Middle frontal gyrus (tissue), 1 donor: ENCODE results near the gene ANKRD45.
"Not testable (repeated sequence)": the region's sequence is repeated elsewhere in the genome, so short reads cannot be mapped to it uniquely, and the experiment has no call there.

Source experiments
- DNase-seq: peaks from one replicate; pipeline ENCODE4 v3.0.0-alpha.2; 2015; ENCODE audit warnings: low spot score; ENCODE audit errors: extremely low spot score

The ANKRD45 gene, protein sequence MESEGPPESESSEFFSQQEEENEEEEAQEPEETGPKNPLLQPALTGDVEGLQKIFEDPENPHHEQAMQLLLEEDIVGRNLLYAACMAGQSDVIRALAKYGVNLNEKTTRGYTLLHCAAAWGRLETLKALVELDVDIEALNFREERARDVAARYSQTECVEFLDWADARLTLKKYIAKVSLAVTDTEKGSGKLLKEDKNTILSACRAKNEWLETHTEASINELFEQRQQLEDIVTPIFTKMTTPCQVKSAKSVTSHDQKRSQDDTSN

DNA sequence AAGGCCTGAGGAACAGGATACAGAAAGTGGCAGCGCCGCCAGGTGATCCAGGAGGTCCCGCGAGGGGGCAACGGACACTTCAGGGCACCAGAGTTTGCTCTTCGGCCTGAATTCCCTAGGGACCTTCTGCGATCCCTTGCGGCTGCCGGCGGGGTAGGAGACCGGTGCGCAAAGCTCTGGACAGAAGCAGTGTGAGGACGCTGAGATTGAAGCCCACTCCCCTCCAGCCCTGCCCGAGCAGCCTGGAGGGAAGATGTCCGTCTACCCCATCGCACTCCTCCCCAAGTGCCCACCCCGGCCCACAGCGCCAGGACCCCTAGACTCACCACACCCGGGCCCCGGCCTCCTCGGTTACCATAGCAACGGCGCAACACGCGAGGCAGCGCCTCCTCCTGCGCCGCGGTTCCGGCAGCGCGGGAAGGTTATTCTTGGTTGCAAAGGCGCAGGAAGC lies at the start of gene ANKRD45:
Gene ANKRD45 (minus strand): TSS at position 361 of the 451 bp plus-strand sequence. CDS start 10,433 bp downstream, outside the sequence.
- DNase-seq: no peak

DNA sequence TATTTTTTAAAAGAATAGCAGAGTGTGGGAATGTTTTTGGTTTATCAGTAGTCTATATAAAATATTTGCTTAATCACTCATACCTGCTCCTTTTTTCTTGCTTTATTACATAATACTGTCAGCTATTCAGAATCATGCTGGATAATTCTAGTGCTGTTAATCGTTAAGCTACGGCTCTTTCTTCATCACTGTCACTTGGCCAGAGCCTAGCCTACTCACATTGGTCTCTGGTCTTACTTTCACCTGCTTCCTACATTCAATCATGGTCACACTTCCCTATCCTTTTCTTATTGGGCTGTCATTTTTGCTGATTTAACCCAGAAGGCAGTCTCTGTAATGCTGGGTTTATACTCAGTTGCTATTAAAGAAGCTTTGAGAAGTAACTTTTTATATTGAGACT lies 47.6 kb upstream of the ANKRD45 start:
- DNase-seq: no peak

DNA sequence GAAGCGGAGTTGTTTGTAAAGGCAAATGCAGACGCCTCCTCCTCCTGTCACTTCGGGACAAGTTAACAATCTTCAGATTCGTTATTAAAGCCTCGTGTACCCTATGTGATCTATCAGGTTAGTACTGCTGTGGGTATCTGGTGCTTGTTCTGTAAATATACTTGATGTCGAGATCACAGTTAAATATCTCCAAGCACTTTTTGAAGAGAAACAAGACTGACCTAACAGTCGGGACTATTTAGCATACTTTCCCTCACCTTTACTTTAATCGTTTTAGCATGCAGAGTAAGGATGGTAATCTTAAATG lies 45.8 kb upstream of the ANKRD45 start:
- no peak for DNase-seq

- peak; percentile 78 for DNase-seq
Measured at GRCh38 chr1:173714759-173715537, 45.3 kb upstream of the ANKRD45 start, which contains the start of gene KLHL20. KLHL20 (plus strand) TSS chr1:173714981; CDS start chr1:173716044, 1,063 bp downstream.

- no peak for DNase-seq
Measured at GRCh38 chr1:173714441-173714758, 44.7 kb upstream of the ANKRD45 start.

DNA sequence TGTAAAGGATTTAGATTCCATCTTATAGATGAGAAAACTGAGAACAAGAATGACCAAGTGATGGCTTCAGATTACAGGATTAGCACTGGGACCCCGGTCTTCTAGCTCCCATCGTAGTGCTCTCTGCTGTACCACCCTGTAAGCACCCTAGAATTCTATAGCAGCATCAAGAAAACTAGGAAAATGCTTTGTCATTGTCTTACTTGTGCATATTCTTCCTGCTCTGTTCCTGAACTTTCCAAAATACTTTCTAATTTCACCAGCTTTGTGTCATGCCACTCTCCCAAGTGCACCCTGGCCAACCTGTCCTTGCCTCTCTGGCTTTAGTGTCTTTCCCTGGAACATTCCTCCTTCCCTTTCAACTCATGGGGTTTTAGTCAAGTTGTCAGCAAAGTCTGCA lies 39.1 kb upstream of the ANKRD45 start:
- no peak for DNase-seq

DNA sequence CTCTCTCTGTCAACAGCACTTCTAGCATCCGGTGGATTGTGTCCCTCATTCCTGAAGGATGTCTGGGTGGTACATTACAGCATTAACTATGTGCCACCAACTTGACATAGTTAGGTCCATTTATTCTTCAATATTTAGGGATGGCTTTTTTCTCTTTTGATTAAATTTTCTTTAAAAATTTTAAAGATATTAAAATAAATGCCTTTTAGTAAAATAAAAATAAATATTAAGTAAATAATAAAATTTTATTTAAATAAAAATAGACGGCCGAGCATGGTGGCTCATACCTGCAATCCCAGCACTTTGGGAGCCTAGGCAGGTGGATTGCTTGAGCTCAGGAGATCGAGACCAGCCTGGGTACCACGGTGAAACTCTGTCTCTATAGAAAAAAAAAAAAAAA lies 35.5 kb upstream of the ANKRD45 start:
- DNase-seq: no peak

DNA sequence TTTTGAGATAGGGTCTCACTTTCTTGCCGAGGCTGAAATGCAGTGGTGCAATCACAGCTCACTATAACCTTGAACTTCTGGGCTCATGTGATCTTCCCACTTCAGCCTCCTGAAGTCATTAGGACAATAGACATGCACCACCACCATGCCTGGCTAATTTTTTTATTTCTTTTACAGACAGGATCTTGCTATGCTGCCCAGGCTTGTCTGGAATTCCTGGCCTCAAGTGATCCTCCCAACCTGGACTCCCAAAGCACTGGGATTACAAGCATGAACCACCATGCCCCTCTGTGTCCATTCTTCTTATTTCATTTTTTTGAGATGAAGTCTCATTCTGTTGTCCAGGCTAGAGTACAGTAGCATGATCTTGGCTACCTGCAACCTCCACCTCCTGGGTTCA lies 33.1 kb upstream of the ANKRD45 start:
- DNase-seq: no peak

DNA sequence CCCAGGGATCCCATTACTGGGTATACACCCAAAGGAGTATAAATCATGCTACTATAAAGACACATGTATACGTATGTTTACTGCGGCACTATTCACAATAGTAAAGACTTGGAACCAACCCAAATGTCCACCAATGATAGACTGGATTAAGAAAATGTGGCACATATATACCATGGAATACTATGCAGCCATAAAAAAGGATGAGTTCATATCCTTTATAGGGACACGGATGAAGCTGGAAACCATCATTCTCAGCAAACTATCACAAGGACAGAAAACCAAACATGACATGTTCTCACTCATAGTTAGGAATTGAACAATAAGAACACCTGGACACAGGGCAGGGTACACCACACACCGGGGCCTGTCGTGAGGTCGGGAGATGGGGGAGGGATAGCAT lies 31.6 kb upstream of the ANKRD45 start:
- not testable (repeated sequence) for DNase-seq

DNA sequence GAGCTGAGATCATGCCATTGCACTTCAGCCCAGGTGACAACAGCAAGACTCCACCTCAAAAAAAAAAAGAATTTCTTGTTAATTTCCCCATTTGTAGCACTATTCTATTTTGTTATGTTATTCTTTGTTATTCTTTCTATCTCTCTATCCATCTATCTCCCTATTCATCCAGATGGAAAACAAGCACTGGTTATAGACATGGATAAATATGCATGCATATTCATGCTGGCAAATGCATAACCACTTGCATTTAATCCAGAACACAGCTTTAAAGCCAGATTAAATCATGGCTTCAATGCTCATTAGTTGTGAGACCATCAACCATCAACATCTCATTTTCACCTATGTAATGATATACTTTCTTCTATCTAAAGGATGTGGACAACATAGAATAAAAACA lies 23.6 kb upstream of the ANKRD45 start:
- no peak for DNase-seq

DNA sequence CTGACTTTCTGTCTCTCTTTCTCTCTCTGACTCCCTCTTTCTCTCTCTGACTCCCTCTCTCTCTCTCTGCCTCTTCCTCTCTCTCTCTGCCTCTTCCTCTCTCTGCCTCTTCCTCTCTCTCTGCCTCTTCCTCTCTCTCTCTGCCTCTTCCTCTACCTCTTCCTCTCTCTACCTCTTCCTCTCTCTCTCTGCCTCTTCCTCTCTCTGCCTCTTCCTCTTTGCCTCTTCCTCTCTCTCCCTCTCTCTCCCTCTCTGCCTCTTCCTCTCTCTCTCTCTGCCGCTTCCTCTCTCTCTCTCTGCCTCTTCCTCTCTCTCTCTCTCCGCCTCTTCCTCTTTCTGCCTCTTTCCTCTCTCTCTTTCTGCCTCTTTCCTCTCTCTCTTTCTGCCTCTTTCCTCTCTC lies 18.6 kb upstream of the ANKRD45 start:
- DNase-seq: no peak

DNA sequence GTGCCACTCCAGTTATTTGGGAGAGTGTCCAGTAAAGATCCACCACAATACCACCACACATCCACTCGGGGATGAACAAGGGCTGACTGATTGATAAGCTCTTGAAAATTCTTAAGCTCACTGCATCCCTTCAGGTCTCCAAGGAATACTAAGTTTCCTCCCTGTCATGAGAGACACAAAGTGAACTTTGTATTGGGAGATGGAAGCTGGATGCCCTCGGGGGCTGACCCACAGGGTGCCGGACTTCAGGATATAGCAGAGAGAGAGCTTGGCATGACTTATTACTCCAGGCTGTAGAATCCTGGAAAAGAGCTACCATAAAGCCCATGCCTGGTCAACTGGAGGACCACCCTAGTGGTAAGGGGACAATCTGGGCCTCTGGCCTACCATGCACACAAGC lies 15.5 kb upstream of the ANKRD45 start:
- DNase-seq: not testable (repeated sequence)

GRCh38 chr1:173683838-173684237 lies 14.2 kb upstream of the ANKRD45 start:
- DNase-seq: not testable (repeated sequence)

- DNase-seq: no peak
Measured at GRCh38 chr1:173682184-173682583, 12.5 kb upstream of the ANKRD45 start.

- DNase-seq: not testable (repeated sequence)
Measured at GRCh38 chr1:173680152-173680551, 10.5 kb upstream of the ANKRD45 start.

- not testable (repeated sequence) for DNase-seq
Measured at GRCh38 chr1:173674496-173674895, 4.8 kb upstream of the ANKRD45 start.

DNA sequence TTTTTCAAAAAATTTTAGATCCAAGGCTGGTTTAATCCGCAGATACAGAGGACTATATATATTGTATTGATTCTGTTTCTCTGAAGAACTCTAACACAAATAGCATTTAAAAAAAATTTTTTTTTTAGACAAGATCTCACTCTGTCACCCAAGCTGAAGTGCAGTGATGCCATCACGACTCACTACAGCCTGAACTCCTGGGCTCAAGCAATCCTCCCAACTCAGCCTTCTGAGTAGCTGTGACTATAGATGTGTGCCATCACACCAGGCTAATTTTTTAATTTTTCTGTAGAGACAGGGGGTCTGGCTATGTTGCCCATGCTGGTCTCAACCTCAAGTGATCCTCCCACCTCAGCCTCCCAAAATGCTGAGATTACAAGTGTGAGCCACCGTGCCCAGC lies 3.0 kb downstream of the ANKRD45 start:
- DNase-seq: no peak

- DNase-seq: no peak
Measured at GRCh38 chr1:173663159-173663558, 6.5 kb downstream of the ANKRD45 start.

DNA sequence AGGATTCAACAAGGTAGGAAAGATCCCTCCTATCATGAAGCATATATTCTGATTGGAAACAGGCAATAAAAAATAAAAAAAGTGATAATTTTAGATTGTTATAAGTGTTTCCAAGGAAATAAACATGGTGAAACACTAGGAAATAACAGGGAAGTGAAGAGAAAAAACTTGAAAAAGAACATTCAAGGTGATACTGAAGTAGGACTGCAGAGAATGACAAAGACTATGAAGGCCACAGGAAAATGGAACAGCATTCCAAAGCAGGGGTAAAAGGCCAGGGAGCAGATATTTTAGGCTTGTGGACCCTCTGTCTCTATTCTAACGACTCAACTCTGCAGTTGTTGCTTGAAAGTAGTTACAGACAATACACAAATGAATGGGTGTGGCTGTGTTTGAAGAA lies 7.9 kb downstream of the ANKRD45 start:
- no peak for DNase-seq

DNA sequence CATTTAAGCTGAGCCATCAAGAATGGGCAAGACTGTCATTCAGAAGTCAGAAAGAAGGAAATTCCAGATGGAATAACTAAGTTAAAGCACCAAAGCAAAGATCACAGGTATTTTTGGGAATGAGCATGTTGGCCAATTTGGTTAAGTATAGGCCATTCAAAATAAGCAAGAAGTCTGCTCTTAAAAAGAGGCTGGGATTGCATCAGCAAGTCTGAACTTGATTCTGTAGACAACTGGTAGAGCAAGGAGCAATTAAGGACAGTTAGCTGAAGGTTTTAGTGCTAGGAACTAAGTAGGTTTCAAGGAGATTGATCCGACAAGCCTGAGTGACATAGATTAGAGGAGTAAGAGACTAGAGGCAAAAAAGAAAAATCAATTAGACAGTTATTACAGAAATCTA lies 8.4 kb downstream of the ANKRD45 start:
- no peak for DNase-seq

DNA sequence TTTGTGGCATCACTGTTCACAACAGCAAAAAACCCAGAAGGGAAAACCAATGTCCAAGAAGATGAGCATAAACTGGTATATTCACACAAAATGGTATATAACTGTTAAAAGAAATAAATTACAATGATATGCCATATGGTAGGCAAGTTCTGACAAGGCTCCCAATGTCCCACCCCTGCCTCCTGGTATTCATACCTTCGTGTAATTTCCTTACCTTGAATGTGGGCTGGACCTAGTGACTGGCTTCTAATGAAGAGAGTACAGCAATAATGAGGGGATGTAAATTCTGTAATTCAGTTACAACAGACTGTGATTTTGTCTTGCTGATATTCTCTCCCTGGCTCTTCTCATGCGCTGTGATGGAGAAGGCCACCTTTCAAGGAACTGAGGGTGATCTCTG lies 9.3 kb downstream of the ANKRD45 start:
- DNase-seq: no peak

DNA sequence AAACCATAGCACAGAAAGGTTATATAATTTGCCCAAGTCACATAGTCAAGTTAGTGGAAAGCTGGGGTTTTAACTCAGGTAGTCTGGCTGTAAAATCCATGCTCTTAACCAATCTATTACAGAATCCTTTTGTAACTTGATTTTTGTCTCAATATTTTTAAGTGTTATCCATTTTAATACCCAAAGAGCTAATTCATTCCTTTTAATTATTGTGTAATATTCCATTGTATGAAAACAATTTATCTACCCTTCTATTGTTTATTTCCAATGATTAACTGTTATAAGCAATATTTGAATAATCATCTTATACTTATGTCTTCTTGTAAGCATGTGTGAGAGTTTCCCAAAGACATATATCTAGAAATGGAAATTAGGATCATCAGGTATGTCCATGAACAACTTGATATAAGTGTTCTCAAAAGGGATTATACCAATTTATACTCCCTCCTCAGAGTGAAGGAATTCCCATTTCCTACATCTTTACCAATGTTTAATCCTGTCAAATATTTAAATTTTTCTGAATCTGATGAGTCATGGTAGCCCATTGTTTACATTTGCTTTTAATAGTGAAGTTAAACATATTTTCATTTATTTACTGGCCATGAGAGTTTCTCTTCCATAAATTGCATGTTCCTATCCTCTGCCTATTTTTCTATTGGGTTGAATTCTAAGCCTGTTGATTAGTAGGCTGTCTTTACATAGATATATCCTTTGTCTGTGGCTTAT lies 20.6 kb downstream of the ANKRD45 start:
- DNase-seq: no peak
